Astrocyte (in vitro differentiated cells and primary cell): ENCODE measurements around the gene PLEKHG5.

Experiments
- CTCF ChIP-seq: IDR thresholded peaks from 2 replicates; pipeline ENCODE4 v1.5.1; 2011; ENCODE audit warnings: low read depth, mild to moderate bottlenecking, inconsistent platforms, low read length, moderate library complexity; ENCODE audit not compliant: insufficient read depth
- EZH2 ChIP-seq: IDR thresholded peaks from 2 replicates; pipeline ENCODE4 v1.6.1; 2012; ENCODE audit warnings: mild to moderate bottlenecking, low read length, inconsistent platforms; ENCODE audit not compliant: insufficient read depth

GRCh38 chr1:6476483-6476882 is 15.0 kb downstream of the PLEKHG5 start:
- no peak for TF ChIP-seq CTCF
- no peak for TF ChIP-seq EZH2
